ENCODE results near the gene TRPT1.

The TRPT1 gene

GRCh38 chr11:64255135-64256128 lies 29.4 kb upstream of the TRPT1 start:
- H3K27ac ChIP-seq (ENCODE audit: low read depth, low read length, poor library complexity, severe bottlenecking): no peak overlapping the region
- H3K36me3 ChIP-seq (ENCODE audit: insufficient read depth, low read length): peaks cover 30% of the 10 kb centered on the region; the same call in 1 of the 2 replicates
- H3K79me2 ChIP-seq (ENCODE audit: insufficient read depth, low read length): no peaks in the 10 kb centered on the region
- no peaks in the 10 kb centered on the region for H3F3A ChIP-seq (ENCODE audit: insufficient read depth, low read length)
- no peaks in the 10 kb centered on the region for H4K20me1 ChIP-seq (ENCODE audit: insufficient read depth, low read length)
- no peak overlapping the region for H3K4me2 ChIP-seq (ENCODE audit: low read length)
- no peak overlapping the region for H3K4me3 ChIP-seq (ENCODE audit: low read depth, low read length, poor library complexity, severe bottlenecking)
- no peaks in the 10 kb centered on the region for H3K9me3 ChIP-seq (ENCODE audit: low read length)
- no peak overlapping the region for H2AFZ ChIP-seq (ENCODE audit: low read length)
- H3K27me3 ChIP-seq (ENCODE audit: insufficient read depth, low read length): no peaks in the 10 kb centered on the region
- H3K9ac ChIP-seq (ENCODE audit: low read length): no peak overlapping the region
- H3K4me1 ChIP-seq (ENCODE audit: insufficient read depth, low read length, severe bottlenecking): peaks cover 21% of the 10 kb centered on the region
- H3K9me2 ChIP-seq (ENCODE audit: low read depth, low read length): no peaks in the 10 kb centered on the region
- TF ChIP-seq EZH2 (IDR thresholded peaks at IDR 0.05; ENCODE audit: borderline replicate concordance, low read length): no peak

- peaks cover 20% of the 10 kb centered on the region; the same call in 1 of the 2 replicates for H3K36me3 ChIP-seq (ENCODE audit: insufficient read depth, low read length)
- no peaks in the 10 kb centered on the region for H3K79me2 ChIP-seq (ENCODE audit: insufficient read depth, low read length)
- no peak overlapping the region for H2AFZ ChIP-seq (ENCODE audit: low read length)
- H3K4me1 ChIP-seq (ENCODE audit: insufficient read depth, low read length, severe bottlenecking): peaks cover 22% of the 10 kb centered on the region
- H3K9me2 ChIP-seq (ENCODE audit: low read depth, low read length): no peaks in the 10 kb centered on the region
- no peaks in the 10 kb centered on the region for H3K27me3 ChIP-seq (ENCODE audit: insufficient read depth, low read length)
- H3K27ac ChIP-seq (ENCODE audit: low read depth, low read length, poor library complexity, severe bottlenecking): no peak overlapping the region
- H3K4me3 ChIP-seq (ENCODE audit: low read depth, low read length, poor library complexity, severe bottlenecking): no peak overlapping the region
- H3K9ac ChIP-seq (ENCODE audit: low read length): no peak overlapping the region
- TF ChIP-seq CTCF (IDR thresholded peaks at IDR 0.05; ENCODE audit: low read length) (no peak), EZH2 (IDR thresholded peaks at IDR 0.05; ENCODE audit: borderline replicate concordance, low read length) (no peak)
- no peak overlapping the region for H3K4me2 ChIP-seq (ENCODE audit: low read length)
- H4K20me1 ChIP-seq (ENCODE audit: insufficient read depth, low read length): no peaks in the 10 kb centered on the region
- no peaks in the 10 kb centered on the region for H3F3A ChIP-seq (ENCODE audit: insufficient read depth, low read length)
- no peaks in the 10 kb centered on the region for H3K9me3 ChIP-seq (ENCODE audit: low read length)
Observed at GRCh38 chr11:64254326-64254725, 28.3 kb upstream of the TRPT1 start.

- Histone ChIP-seq H4K20me1 (ENCODE audit: insufficient read depth, low read length) (no peaks in the 10 kb centered on the region), H3K4me2 (ENCODE audit: low read length) (no peak overlapping the region)
Observed at GRCh38 chr11:64253481-64253880, 27.5 kb upstream of the TRPT1 start.

More at GRCh38 chr11:64253481-64253880, 27.5 kb upstream of the TRPT1 start:
- Histone ChIP-seq H3K27me3 (ENCODE audit: insufficient read depth, low read length) (no peaks in the 10 kb centered on the region), H3K9me2 (ENCODE audit: low read depth, low read length) (no peaks in the 10 kb centered on the region), H3K27ac (ENCODE audit: low read depth, low read length, poor library complexity, severe bottlenecking) (no peak overlapping the region), H3K79me2 (ENCODE audit: insufficient read depth, low read length) (no peaks in the 10 kb centered on the region), H2AFZ (ENCODE audit: low read length) (no peak overlapping the region), H3K9ac (ENCODE audit: low read length) (no peak overlapping the region), H3K9me3 (ENCODE audit: low read length) (no peaks in the 10 kb centered on the region), H3F3A (ENCODE audit: insufficient read depth, low read length) (no peaks in the 10 kb centered on the region), H3K4me1 (ENCODE audit: insufficient read depth, low read length, severe bottlenecking) (peaks cover 22% of the 10 kb centered on the region), H3K36me3 (ENCODE audit: insufficient read depth, low read length) (peaks cover 12% of the 10 kb centered on the region; the same call in 1 of the 2 replicates), H3K4me3 (ENCODE audit: low read depth, low read length, poor library complexity, severe bottlenecking) (no peak overlapping the region)
- TF ChIP-seq CTCF (IDR thresholded peaks at IDR 0.05; ENCODE audit: low read length): no peak
- no peak for TF ChIP-seq EZH2 (IDR thresholded peaks at IDR 0.05; ENCODE audit: borderline replicate concordance, low read length)
